Femur (tissue), 1 donor: ENCODE data around the gene MIEF2.
A peak's percentile ranks its signal among the peaks of the same experiment; 100 is the strongest.

Experiments
- DNase-seq: peaks from one replicate; pipeline ENCODE4 v3.0.0-alpha.2; 2017

MIEF2 gene

GRCh38 chr17:18235743-18236256 is 24.7 kb upstream of the MIEF2 start:
- no peak for DNase-seq

- DNase-seq: no peak
These were observed 24.0 kb upstream of the MIEF2 start for GRCh38 chr17:18236494-18236893.

GRCh38 chr17:18237461-18237860 is 23.0 kb upstream of the MIEF2 start:
- no peak for DNase-seq

GRCh38 chr17:18238299-18238698 is 22.2 kb upstream of the MIEF2 start:
- DNase-seq: no peak

GRCh38 chr17:18240449-18240848 is 20.0 kb upstream of the MIEF2 start:
- DNase-seq: no peak

GRCh38 chr17:18241229-18241871 is 19.1 kb upstream of the MIEF2 start:
- no peak for DNase-seq

- no peak for DNase-seq
These were observed 15.3 kb upstream of the MIEF2 start for GRCh38 chr17:18245038-18245776.

- DNase-seq: no peak
These were observed 14.2 kb upstream of the MIEF2 start for GRCh38 chr17:18246109-18246725.

GRCh38 chr17:18246880-18247612 is 13.4 kb upstream of the MIEF2 start:
- DNase-seq: peak; percentile 66

- DNase-seq: no peak
These were observed 12.9 kb upstream of the MIEF2 start for GRCh38 chr17:18247613-18248001.

GRCh38 chr17:18248300-18248731 is 12.1 kb upstream of the MIEF2 start:
- DNase-seq: peak; percentile 82

- no peak for DNase-seq
These were observed 11.7 kb upstream of the MIEF2 start for GRCh38 chr17:18248811-18249210.

GRCh38 chr17:18250259-18250658 is 10.2 kb upstream of the MIEF2 start:
- no peak for DNase-seq

GRCh38 chr17:18250708-18251107 is 9.8 kb upstream of the MIEF2 start:
- no peak for DNase-seq

- no peak for DNase-seq
These were observed 9.3 kb upstream of the MIEF2 start for GRCh38 chr17:18251204-18251603.

GRCh38 chr17:18252160-18252559 is 8.3 kb upstream of the MIEF2 start:
- no peak for DNase-seq

GRCh38 chr17:18253187-18253884 is 7.1 kb upstream of the MIEF2 start:
- DNase-seq: no peak

- DNase-seq: no peak
These were observed 6.3 kb upstream of the MIEF2 start for GRCh38 chr17:18253947-18254821.

GRCh38 chr17:18254888-18255649 is 5.4 kb upstream of the MIEF2 start:
- DNase-seq: no peak

GRCh38 chr17:18256351-18256750 is 4.1 kb upstream of the MIEF2 start:
- DNase-seq: no peak

GRCh38 chr17:18256776-18257175 is 3.7 kb upstream of the MIEF2 start:
- DNase-seq: no peak
